ENCODE results near the gene GALR3. TPM values are rescaled to one million over a fixed set of nuclear protein-coding genes. Genes with fewer than 3 reads are reported as not detected.

The GALR3 gene
- total RNA-seq, 3 donors from 2014 or later (not counting 1 experiment from before 2014, with no cell fraction given) = 0.24 to 0.32 TPM; not detected in 1

- no peaks in the 10 kb centered on the region for H3K9me3 Mint-ChIP-seq
- no peaks in the 10 kb centered on the region for H3K27me3 Mint-ChIP-seq (ENCODE audit: low read depth in 2 of 2)
- Histone ChIP-seq H3K27ac (ENCODE audit: low read length) (no peak overlapping the region), H3K9me3 (ENCODE audit: control insufficient read depth, insufficient read depth, low read length) (no peaks in the 10 kb centered on the region), H3K4me1 (ENCODE audit: control insufficient read depth, insufficient read depth, low read length) (peaks cover 12% of the 10 kb centered on the region), H3K4me3 (ENCODE audit: low read length) (no peak overlapping the region), H3K27me3 (ENCODE audit: control insufficient read depth, insufficient read depth, low read length) (no peaks in the 10 kb centered on the region), H3K36me3 (ENCODE audit: control insufficient read depth, insufficient read depth, low read length) (peaks cover 12% of the 10 kb centered on the region)
- 91% methylated on average over 10 of the region's 10 CpGs for WGBS (ENCODE audit: insufficient coverage)
- ATAC-seq (no peak), DNase-seq (no peak)
- peaks cover 0 to 5% of the 10 kb centered on the region in 2 donors for H3K4me1 Mint-ChIP-seq
- no peak overlapping the region for H3K4me3 Mint-ChIP-seq
- H3K27ac Mint-ChIP-seq = no peak overlapping the region
- no peak for TF ChIP-seq CTCF (IDR thresholded peaks at IDR 0.05)
- intact Hi-C loops (cut with micrococcal nuclease) = no loop called here
- no peaks in the 10 kb centered on the region for H3K36me3 Mint-ChIP-seq
These were observed 46.6 kb upstream of the GALR3 start for GRCh38 chr22:37776639-37777005.

GRCh38 chr22:37777122-37777687 is 46.0 kb upstream of the GALR3 start:
- Mint-ChIP-seq H3K9me3 (no peaks in the 10 kb centered on the region), H3K27me3 (ENCODE audit: low read depth in 2 of 2) (no peaks in the 10 kb centered on the region), H3K4me3 (no peak overlapping the region), H3K4me1 (peaks cover 0 to 1% of the 10 kb centered on the region in 2 donors), H3K27ac (no peak overlapping the region), H3K36me3 (no peaks in the 10 kb centered on the region)
- H3K9me3 ChIP-seq (ENCODE audit: control insufficient read depth, insufficient read depth, low read length) = no peaks in the 10 kb centered on the region
- ATAC-seq = no peak
- DNase-seq = no peak
- intact Hi-C loops (cut with micrococcal nuclease) = no loop called here
- H3K36me3 ChIP-seq (ENCODE audit: control insufficient read depth, insufficient read depth, low read length) = peaks cover 12% of the 10 kb centered on the region
- no peaks in the 10 kb centered on the region for H3K27me3 ChIP-seq (ENCODE audit: control insufficient read depth, insufficient read depth, low read length)
- H3K4me3 ChIP-seq (ENCODE audit: low read length) = no peak overlapping the region
- no peak overlapping the region for H3K27ac ChIP-seq (ENCODE audit: low read length)
- H3K4me1 ChIP-seq (ENCODE audit: control insufficient read depth, insufficient read depth, low read length) = peaks cover 8% of the 10 kb centered on the region
- no peak for TF ChIP-seq CTCF (IDR thresholded peaks at IDR 0.05)
- 79% methylated on average over 10 of the region's 11 CpGs for WGBS (ENCODE audit: insufficient coverage)

GRCh38 chr22:37778370-37779009 is 44.7 kb upstream of the GALR3 start:
- Mint-ChIP-seq H3K4me1 (no peaks in the 10 kb centered on the region), H3K27ac (no peak overlapping the region), H3K4me3 (no peak overlapping the region), H3K27me3 (ENCODE audit: low read depth in 2 of 2) (no peaks in the 10 kb centered on the region), H3K9me3 (no peaks in the 10 kb centered on the region), H3K36me3 (no peaks in the 10 kb centered on the region)
- intact Hi-C loops (cut with micrococcal nuclease) = no loop called here
- TF ChIP-seq CTCF (IDR thresholded peaks at IDR 0.05) = no peak
- Histone ChIP-seq H3K4me1 (ENCODE audit: control insufficient read depth, insufficient read depth, low read length) (no peaks in the 10 kb centered on the region), H3K27ac (ENCODE audit: low read length) (no peak overlapping the region), H3K4me3 (ENCODE audit: low read length) (no peak overlapping the region), H3K36me3 (ENCODE audit: control insufficient read depth, insufficient read depth, low read length) (peaks cover 7% of the 10 kb centered on the region), H3K27me3 (ENCODE audit: control insufficient read depth, insufficient read depth, low read length) (no peaks in the 10 kb centered on the region), H3K9me3 (ENCODE audit: control insufficient read depth, insufficient read depth, low read length) (no peaks in the 10 kb centered on the region)
- ATAC-seq (no peak), DNase-seq (no peak)
- 91% methylated on average over 10 of the region's 10 CpGs for WGBS (ENCODE audit: insufficient coverage)
